GM21786 (cell line): Measurements from ENCODE around the gene ADGRG7.

Experiments used
- ATAC-seq: cut with Tn5 transposase; IDR thresholded peaks from one replicate; pipeline ENCODE4 v1.9.1; 2021; ENCODE audit not compliant: unreplicated experiment

ADGRG7 gene

DNA sequence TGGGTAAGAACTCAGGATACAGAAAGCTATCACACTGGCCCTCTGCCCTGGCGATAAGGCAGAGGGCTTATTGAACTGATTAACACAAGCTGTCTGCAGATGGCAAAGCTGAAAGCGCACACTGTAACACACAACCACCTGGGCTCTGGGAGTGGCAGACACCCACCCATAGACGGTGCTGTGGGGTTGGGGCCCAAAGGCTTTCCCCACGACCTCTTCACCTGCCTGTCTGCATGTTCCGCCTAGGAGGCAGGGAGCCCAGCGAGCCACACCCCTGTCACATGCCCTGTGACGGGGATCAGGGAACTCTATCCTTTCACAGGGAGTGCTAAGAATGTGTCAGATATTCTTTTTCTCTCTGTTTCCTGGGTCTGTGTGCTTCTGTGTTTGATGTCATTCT lies 87.8 kb downstream of the ADGRG7 start:
- no peak for ATAC-seq

GRCh38 chr3:100697723-100698285 lies 88.4 kb downstream of the ADGRG7 start:
- ATAC-seq, result no peak

DNA sequence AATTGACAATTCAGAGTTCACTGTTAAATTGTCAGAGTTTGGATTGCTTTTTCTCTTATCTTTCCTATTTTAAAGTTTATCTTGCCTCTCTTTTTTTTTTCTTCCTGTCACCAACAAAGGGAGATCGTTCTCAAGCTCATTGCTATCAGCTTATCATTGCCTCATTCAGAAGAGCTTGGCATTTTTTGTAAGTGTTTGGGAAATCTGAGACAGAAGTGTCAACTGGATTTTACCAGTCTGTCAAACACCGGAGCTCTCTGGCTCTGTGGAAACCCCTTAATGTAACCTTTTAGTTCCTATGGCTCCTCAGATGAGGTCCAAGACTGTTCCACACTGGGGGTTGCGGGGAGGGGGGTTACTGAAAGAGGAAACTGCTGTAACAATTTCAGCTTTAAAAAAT lies 89.3 kb downstream of the ADGRG7 start:
- ATAC-seq, result no peak

- no peak for ATAC-seq
These were observed 91.3 kb downstream of the ADGRG7 start for GRCh38 chr3:100700708-100701107.

DNA sequence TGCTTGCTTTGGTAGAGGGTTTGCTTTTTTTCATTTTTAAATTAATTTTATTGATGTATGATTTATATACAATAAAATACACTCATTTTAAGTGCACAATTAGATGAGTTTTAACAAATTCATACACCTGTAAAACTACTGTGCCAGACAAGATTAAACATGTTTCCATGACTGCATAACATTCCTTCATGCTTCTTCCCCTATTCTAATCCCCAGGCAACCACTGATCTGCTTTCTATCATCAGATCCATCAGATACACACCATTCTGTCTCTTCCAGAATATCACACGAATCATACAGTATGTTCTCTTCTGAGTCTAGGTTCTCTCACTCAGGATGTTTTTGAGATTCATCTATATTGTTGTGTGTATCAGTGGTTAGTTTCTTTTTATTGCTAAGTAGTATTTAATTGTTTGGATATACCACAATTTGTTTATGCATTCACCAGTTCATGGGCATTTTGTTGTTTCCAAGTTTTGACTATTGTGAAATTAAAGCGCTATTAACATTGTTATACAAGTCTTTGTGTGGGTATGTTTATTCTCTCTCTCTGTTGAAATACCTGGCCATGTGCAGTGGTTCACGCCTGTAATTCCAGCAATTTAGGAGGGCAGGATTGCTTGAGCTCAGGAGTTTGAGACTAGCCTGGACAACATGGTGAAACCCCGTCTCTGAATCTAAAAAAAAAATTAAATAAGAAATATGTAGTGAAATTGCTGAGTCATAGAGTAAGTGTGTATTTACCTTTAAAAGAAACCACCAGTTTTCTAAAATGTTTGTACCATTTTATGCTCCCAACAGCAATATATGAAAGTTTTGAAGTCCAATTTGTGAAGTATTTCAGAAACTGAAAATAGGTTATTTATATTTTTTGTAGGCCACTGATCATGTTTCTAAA lies 92.9 kb downstream of the ADGRG7 start:
- no peak for ATAC-seq

DNA sequence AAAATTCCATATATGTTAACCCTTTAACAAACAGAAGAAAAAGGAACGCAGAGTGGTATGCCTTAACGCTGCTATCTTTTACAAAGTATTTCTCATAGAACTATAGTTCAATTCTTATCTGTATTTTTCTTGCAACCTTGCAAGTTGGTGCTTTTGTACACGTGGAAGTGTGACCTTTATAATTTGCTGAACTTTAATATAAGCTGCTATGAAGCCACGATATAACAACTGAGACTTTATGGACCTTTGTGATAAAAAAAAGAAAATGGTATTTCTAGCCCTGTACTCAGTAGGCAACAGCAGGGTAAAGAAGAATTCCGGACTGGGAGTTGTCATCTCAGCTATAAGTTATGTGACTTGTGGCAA lies 93.6 kb downstream of the ADGRG7 start:
- no peak for ATAC-seq

- ATAC-seq, result no peak
These were observed 94.5 kb downstream of the ADGRG7 start for GRCh38 chr3:100703865-100704264.

DNA sequence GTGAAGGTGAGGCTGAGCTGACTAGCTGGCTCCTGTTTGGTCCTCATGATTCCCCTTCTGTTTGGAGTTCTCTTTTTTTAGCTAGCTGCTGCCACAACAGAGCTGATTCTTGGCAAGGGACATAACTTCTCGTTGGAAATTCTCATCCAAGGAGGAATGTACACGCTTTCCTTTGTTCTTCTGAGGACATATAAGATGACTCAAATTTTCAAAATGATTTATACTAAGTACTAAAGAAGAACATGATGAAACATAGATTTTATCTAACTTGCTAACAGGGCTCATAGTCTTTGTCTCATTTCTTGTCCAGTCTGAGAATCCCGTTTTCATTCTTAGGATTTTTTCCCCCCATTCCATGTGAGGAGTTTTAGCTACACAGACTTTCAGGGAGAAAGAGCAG lies 97.0 kb downstream of the ADGRG7 start:
- ATAC-seq, result no peak

DNA sequence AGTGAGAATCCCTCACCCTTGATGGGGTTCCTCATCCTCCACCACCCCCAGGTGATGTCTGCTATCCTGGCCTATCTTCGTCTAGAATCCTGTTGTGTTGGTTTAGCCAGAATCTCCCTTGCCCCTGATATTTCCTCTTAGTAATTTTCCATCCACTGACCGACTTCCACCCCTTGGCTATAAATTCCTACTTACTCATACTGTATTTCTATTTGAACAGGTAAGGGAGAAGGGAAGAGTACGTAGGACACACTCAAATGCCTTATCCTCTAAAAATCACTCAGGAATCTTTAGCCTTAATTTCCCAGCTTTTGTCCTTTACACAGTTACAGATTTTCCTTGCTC lies 99.2 kb downstream of the ADGRG7 start:
- no peak for ATAC-seq

DNA sequence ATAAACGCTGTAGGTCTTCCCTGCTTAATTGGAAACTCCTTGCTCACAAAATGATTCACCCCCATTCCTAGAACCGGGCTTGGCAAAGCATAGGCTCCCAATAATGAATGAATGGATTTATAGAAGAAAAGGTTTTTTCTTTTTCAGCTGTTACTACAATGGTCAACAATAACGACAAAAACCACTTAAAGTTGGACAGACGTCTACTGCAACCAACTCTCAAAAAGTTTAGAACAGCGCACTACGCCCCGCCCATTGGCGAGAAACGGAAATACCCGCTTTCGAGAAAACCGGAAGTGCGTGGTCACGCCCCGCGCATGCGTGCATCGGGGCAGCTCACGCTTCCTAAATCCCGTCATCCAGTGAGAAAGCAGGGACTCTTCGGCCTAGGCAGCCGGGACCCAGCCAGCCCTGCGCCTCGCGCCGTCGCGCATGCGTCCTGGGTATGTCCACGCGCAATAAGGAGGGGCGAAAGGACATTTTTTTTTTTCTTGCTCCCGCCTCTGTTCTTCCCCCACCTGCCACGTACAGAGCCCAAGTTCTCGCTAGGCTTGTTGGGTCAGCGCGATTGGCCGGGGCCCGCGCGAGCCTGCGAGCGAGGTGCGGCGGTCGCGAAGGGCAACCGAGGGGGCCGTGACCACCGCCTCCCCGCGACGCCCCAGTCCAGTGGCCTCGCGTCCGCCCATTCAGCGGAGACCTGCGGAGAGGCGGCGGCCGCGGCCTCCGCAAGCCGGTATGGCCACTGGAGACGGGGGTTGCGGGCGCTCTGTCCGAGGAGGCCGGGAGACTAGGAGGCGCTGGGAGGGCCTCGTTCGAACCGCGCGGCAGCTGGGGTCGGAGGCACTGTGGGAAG lies 99.8 kb downstream of the ADGRG7 start, which contains the start of gene TFG:
Gene TFG, plus strand, starts transcription at position 506 of the 853 bp plus-strand sequence. CDS start 4,192 bp downstream, outside the sequence.
- ATAC-seq, result peak; percentile 93

DNA sequence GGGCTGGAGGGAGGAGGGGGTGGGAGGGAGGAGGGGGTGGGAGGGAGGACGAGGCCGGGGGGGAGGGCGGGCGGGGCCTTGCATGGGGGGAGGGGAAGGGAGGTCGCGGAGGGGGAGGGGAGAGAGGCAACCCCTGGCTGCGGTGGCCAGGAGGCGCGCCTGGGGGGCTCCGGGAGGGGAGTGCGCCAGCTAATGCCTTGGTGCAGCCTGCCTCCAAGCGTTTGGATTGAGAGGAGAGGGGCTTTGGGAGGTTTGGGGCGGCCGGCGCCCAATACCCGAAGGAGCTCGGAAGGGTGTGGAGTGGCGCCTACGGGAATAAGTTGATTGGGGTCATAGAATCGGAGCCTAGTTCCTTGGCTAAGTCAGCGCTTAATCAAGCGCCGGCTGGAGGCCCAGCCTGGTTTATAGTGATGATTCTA lies 100.5 kb downstream of the ADGRG7 start:
- ATAC-seq, result no peak

DNA sequence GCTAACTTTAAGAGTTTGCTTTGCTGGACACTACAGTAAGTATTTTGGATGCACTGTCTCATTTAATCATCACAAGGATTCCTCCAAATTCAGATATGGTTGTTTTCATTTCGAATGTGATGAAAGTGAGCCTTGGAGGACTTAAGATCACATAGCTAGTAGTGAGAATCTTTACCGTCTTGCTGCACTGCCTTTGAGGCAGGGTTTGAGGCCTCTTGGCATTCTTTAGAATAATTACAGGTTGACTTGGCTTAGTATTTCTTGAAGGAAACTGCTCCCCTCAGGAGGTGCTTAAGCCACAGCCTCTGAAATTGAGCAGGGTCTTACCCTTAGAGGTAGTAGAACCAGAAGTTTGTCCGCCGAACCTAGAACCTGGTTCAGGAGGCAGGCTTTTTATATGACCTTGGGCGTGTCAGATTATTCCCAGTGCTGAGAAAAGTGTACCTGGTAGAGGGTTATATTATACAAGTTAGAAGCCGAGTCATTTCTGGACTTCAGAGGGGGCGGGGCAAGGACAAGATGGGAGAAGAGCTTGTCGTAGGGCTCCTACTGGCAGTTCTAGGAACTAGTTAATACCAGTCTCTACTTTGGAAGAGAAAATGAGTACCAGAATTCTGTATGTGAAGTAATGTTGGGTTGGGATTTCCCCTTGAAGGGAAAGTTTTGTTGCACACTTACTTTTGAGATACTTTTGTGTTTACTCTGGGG lies 101.0 kb downstream of the ADGRG7 start:
- ATAC-seq, result peak; percentile 39

GRCh38 chr3:100715176-100715575 lies 105.8 kb downstream of the ADGRG7 start:
- no peak for ATAC-seq

- no peak for ATAC-seq
These were observed 107.7 kb downstream of the ADGRG7 start for GRCh38 chr3:100717063-100717462.

DNA sequence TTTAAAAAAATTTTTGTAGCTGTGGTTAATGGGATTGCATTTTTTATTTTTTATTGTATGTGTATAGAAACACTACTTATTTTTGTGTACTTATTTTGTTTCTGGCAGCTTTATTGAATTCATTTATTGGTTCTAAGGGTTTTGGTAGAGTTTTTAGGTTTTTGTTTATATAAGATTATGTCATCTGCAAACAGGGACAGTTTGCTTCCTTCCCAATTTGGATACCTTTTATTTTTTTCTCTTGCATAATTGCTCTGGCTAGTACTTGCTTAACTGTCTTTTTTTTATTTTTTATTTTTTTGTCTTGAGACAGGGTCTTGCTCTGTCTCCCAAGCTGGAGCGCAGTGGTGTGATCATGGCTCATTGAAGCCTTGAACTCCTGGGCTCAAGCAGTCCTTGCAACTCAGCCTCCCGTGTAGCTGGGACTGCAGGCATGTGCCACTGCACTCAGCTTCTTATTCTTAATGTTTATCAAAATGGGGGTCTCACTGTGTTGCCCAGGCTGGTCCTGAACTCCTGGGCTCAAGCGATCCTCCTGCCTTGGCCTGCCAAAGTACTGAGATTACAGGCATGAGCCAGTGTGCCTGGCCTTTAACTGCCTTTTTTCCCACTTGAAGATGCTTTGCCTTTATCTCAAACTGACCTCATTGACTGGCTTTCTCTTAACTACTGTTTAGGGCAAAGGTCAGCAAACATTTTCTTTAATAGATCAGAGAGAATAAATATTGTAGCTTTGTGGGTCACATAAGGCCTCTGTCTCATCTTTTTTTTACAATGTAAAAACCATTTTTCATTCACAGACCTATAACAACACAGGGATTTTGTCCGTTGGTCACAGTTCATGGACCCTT lies 108.5 kb downstream of the ADGRG7 start:
- ATAC-seq, result no peak

- ATAC-seq, result no peak
These were observed 109.7 kb downstream of the ADGRG7 start for GRCh38 chr3:100719136-100719535.

- ATAC-seq, result no peak
These were observed 111.0 kb downstream of the ADGRG7 start for GRCh38 chr3:100720426-100720825.

- ATAC-seq, result no peak
These were observed 116.6 kb downstream of the ADGRG7 start for GRCh38 chr3:100725935-100726513.

- no peak for ATAC-seq
These were observed 117.3 kb downstream of the ADGRG7 start for GRCh38 chr3:100726706-100727105.

- ATAC-seq, result no peak
These were observed 121.1 kb downstream of the ADGRG7 start for GRCh38 chr3:100730524-100730923.
